SK-N-MC (cell line): Measurements from ENCODE around the gene PROP1.
"Not testable (repeated sequence)": the region's sequence is repeated elsewhere in the genome, so short reads cannot be mapped to it uniquely, and the experiment has no call there.

ENCODE experiments used
- EZH2 ChIP-seq: fragments of 200-600 bp; sonication (generic); IDR thresholded peaks from one replicate; pipeline ENCODE4 v1.6.1; 2017; ENCODE audit warnings: antibody characterized with exemption
- FOXP2 ChIP-seq: optimal IDR thresholded peaks from 2 replicates; pipeline ENCODE3; 2011; ENCODE audit warnings: mild to moderate bottlenecking, moderate library complexity; ENCODE audit not compliant: insufficient read depth; ENCODE audit errors: extremely low read length, control extremely low read depth
- POLR2AphosphoS5 ChIP-seq: IDR thresholded peaks from 2 replicates; pipeline ENCODE4 v1.6.1; 2012; ENCODE audit warnings: mild to moderate bottlenecking, low read depth, low read length, borderline replicate concordance

GRCh38 chr5:177943805-177944736, 52.0 kb downstream of the PROP1 start:
- not testable (repeated sequence) for TF ChIP-seq POLR2AphosphoS5, EZH2, FOXP2
